Lung microvascular endothelial cell (primary cell): ENCODE results near the gene FGD3. TPM values are rescaled to one million over a fixed set of nuclear protein-coding genes. Genes with fewer than 3 reads are reported as not detected.

ENCODE experiments used
- DNase-seq, 2 donors: peaks; one replicate each; pipeline versions ENCODE4 v3.0.0 to v3.0.0-alpha.2; 2010; ENCODE audit warnings: low read depth in 2 of 2
- total RNA-seq: library from RNA; depleted of rRNA; stranded (reverse); fragments of >200 nt; gene quantifications from 2 replicates; pipeline ENCODE4 v1.2.1, GENCODE V29; 2014

Gene FGD3
- total RNA-seq, 1 donor from 2014 or later: not detected

- DNase-seq: peak in 1 of 2 donors; percentile 22
Measured at GRCh38 chr9:92954049-92954861, 6.9 kb downstream of the FGD3 start.

GRCh38 chr9:92954886-92955285 lies 7.6 kb downstream of the FGD3 start:
- DNase-seq: no peak

GRCh38 chr9:92960561-92961290 lies 13.4 kb downstream of the FGD3 start:
- no peak for DNase-seq

GRCh38 chr9:92961627-92962302 lies 14.4 kb downstream of the FGD3 start:
- DNase-seq: no peak

GRCh38 chr9:92962303-92962649 lies 15.0 kb downstream of the FGD3 start:
- DNase-seq: no peak

- DNase-seq: no peak
Measured at GRCh38 chr9:92962846-92963245, 15.5 kb downstream of the FGD3 start.

- DNase-seq: no peak
Measured at GRCh38 chr9:92963831-92964606, 16.7 kb downstream of the FGD3 start.

GRCh38 chr9:92964607-92965060 lies 17.3 kb downstream of the FGD3 start:
- no peak for DNase-seq

- DNase-seq: no peak
Measured at GRCh38 chr9:92965061-92965758, 17.9 kb downstream of the FGD3 start.

GRCh38 chr9:92965759-92966517 lies 18.6 kb downstream of the FGD3 start:
- DNase-seq: no peak

- DNase-seq: no peak
Measured at GRCh38 chr9:92966518-92966800, 19.1 kb downstream of the FGD3 start.

- no peak for DNase-seq
Measured at GRCh38 chr9:92968081-92968480, 20.8 kb downstream of the FGD3 start.

- no peak for DNase-seq
Measured at GRCh38 chr9:92969516-92970466, 22.5 kb downstream of the FGD3 start.

- peak in 1 of 2 donors; percentile 16 for DNase-seq
Measured at GRCh38 chr9:92970467-92970923, 23.2 kb downstream of the FGD3 start.

GRCh38 chr9:92971121-92971520 lies 23.8 kb downstream of the FGD3 start:
- DNase-seq: no peak

- DNase-seq: no peak
Measured at GRCh38 chr9:92971776-92972175, 24.5 kb downstream of the FGD3 start.

- no peak for DNase-seq
Measured at GRCh38 chr9:92973700-92974099, 26.4 kb downstream of the FGD3 start.

- DNase-seq: no peak
Measured at GRCh38 chr9:92974161-92974661, 26.9 kb downstream of the FGD3 start.
